H9 (cell line): ENCODE results near the gene OR5A2. TPM values are rescaled to one million over a fixed set of nuclear protein-coding genes. Genes with fewer than 3 reads are reported as not detected.

Experiments used
- DNase-seq: peaks from one replicate; pipeline ENCODE4 v3.0.0-alpha.2; 2017
- H2AFZ ChIP-seq: one replicate; pipeline ENCODE4 v1.6.1; 2013; ENCODE audit warnings: mild to moderate bottlenecking, low read length, control low read depth, moderate library complexity
- H2AK5ac ChIP-seq: 2 replicates; pipeline ENCODE4 v1.6.1; 2013; ENCODE audit warnings: low read length, control low read depth, mixed read lengths; ENCODE audit not compliant: insufficient read length
- H2BK120ac ChIP-seq: one replicate; pipeline ENCODE4 v1.6.1; 2013; ENCODE audit warnings: low read depth, mild to moderate bottlenecking, low read length, control low read depth, inconsistent platforms; ENCODE audit not compliant: poor library complexity, severe bottlenecking
- H2BK12ac ChIP-seq: 2 replicates; pipeline ENCODE4 v1.6.1; 2013; ENCODE audit warnings: low read length, control low read depth, mixed read lengths, low read depth; ENCODE audit not compliant: insufficient read length
- H2BK15ac ChIP-seq: 2 replicates; pipeline ENCODE4 v1.6.1; 2013; ENCODE audit warnings: low read depth, low read length, control low read depth
- H2BK20ac ChIP-seq: one replicate; pipeline ENCODE4 v1.6.1; 2013; ENCODE audit warnings: low read depth, mild to moderate bottlenecking, low read length, control low read depth, inconsistent platforms; ENCODE audit not compliant: poor library complexity, severe bottlenecking
- H2BK5ac ChIP-seq: 2 replicates; pipeline ENCODE4 v1.6.1; 2013; ENCODE audit warnings: low read length, control low read depth, mixed read lengths; ENCODE audit not compliant: insufficient read length
- H3K14ac ChIP-seq: 2 replicates; pipeline ENCODE4 v1.6.1; 2013; ENCODE audit warnings: low read length, control low read depth; ENCODE audit not compliant: insufficient read depth
- H3K18ac ChIP-seq: 2 replicates; pipeline ENCODE4 v1.6.1; 2013; ENCODE audit warnings: low read depth, mild to moderate bottlenecking, mixed read lengths, low read length, control low read depth; ENCODE audit not compliant: insufficient read length
- H3K23ac ChIP-seq: 2 replicates; pipeline ENCODE4 v1.6.1; 2013; ENCODE audit warnings: low read length, control low read depth, mixed read lengths, low read depth; ENCODE audit not compliant: insufficient read length
- H3K23me2 ChIP-seq: 2 replicates; pipeline ENCODE4 v1.6.1; 2013; ENCODE audit warnings: low read depth, mild to moderate bottlenecking, mixed read lengths, low read length, control low read depth; ENCODE audit not compliant: insufficient read length, poor library complexity, severe bottlenecking
- H3K27ac ChIP-seq: 2 replicates; pipeline ENCODE4 v1.5.1; 2013; ENCODE audit warnings: low read length, control low read depth, mixed read lengths, low read depth; ENCODE audit not compliant: insufficient read length
- H3K27me3 ChIP-seq: 2 replicates; pipeline ENCODE4 v1.6.1; 2013; ENCODE audit warnings: low read length, control low read depth, inconsistent platforms; ENCODE audit not compliant: insufficient read depth
- H3K4ac ChIP-seq: 2 replicates; pipeline ENCODE4 v1.6.1; 2013; ENCODE audit warnings: low read depth, mild to moderate bottlenecking, control low read depth, inconsistent platforms, low read length, moderate library complexity
- H3K4me1 ChIP-seq: 2 replicates; pipeline ENCODE4 v1.6.1; 2013; ENCODE audit warnings: low read length, control low read depth, inconsistent platforms; ENCODE audit not compliant: insufficient read depth
- H3K4me2 ChIP-seq: 2 replicates; pipeline ENCODE4 v1.6.1; 2013; ENCODE audit warnings: low read length, control low read depth, mixed read lengths; ENCODE audit not compliant: insufficient read length, insufficient read depth
- H3K56ac ChIP-seq: 2 replicates; pipeline ENCODE4 v1.6.1; 2013; ENCODE audit warnings: low read depth, mild to moderate bottlenecking, mixed read lengths, low read length, control low read depth; ENCODE audit not compliant: insufficient read length
- H3K79me1 ChIP-seq: 2 replicates; pipeline ENCODE4 v1.6.1; 2013; ENCODE audit warnings: low read depth, mild to moderate bottlenecking, moderate library complexity, low read length, control low read depth, inconsistent platforms; ENCODE audit not compliant: insufficient read depth, poor library complexity, severe bottlenecking
- H3K79me2 ChIP-seq: 2 replicates; pipeline ENCODE4 v1.6.1; 2013; ENCODE audit warnings: low read length, control low read depth, inconsistent platforms; ENCODE audit not compliant: insufficient read depth
- H3K9ac ChIP-seq: 2 replicates; pipeline ENCODE4 v1.6.1; 2013; ENCODE audit warnings: low read length, control low read depth, mixed read lengths; ENCODE audit not compliant: insufficient read length; ENCODE audit errors: extremely low read depth
- H3K9me3 ChIP-seq: one replicate; pipeline ENCODE4 v1.6.1; 2013; ENCODE audit warnings: low read depth, low read length, inconsistent platforms; ENCODE audit not compliant: control insufficient read depth
- H3T11ph ChIP-seq: one replicate; pipeline ENCODE4 v1.6.1; 2013; ENCODE audit warnings: mild to moderate bottlenecking, low read length, control low read depth, inconsistent platforms
- H4K20me1 ChIP-seq: one replicate; pipeline ENCODE4 v1.6.1; 2013; ENCODE audit not compliant: control insufficient read depth, insufficient read length, insufficient read depth
- H4K5ac ChIP-seq: 2 replicates; pipeline ENCODE4 v1.6.1; 2013; ENCODE audit warnings: low read depth, mild to moderate bottlenecking, mixed read lengths, low read length, control low read depth; ENCODE audit not compliant: insufficient read length
- H4K8ac ChIP-seq: replicated peaks from 2 replicates; pipeline ENCODE4 v1.6.1; 2013; ENCODE audit warnings: low read length, control low read depth, mixed read lengths, low read depth; ENCODE audit not compliant: insufficient read length
- H4K91ac ChIP-seq: 2 replicates; pipeline ENCODE4 v1.6.1; 2013; ENCODE audit warnings: low read depth, mild to moderate bottlenecking, moderate library complexity, mixed read lengths, low read length, control low read depth; ENCODE audit not compliant: insufficient read length
- H3K27ac Mint-ChIP-seq, 3 experiments: 2 replicates in 2 of 3; 3 replicates in 1 of 3; pipeline ENCODE4 v1.8.0; 2020 to 2021; ENCODE audit warnings: mixed read lengths in 3 of 3, mild to moderate bottlenecking in 1 of 3, moderate library complexity in 1 of 3
- H3K27me3 Mint-ChIP-seq: 2 replicates; pipeline ENCODE4 v1.8.0; 2021; ENCODE audit warnings: low read depth, mild to moderate bottlenecking, moderate library complexity, mixed read lengths
- H3K36me3 Mint-ChIP-seq, 3 experiments: 2 replicates in 2 of 3; 3 replicates in 1 of 3; pipeline ENCODE4 v1.8.0; 2020 to 2021; ENCODE audit warnings: low read depth in 3 of 3, mixed read lengths in 3 of 3; ENCODE audit not compliant: insufficient read depth in 1 of 3
- H3K4me1 Mint-ChIP-seq, 2 experiments: 2 replicates each; pipeline ENCODE4 v1.8.0; 2020; ENCODE audit warnings: mixed read lengths in 2 of 2
- H3K4me3 Mint-ChIP-seq, 2 experiments: 2 replicates in 1 of 2; 3 replicates in 1 of 2; pipeline ENCODE4 v1.8.0; 2020 to 2021; ENCODE audit warnings: mild to moderate bottlenecking in 2 of 2, mixed read lengths in 2 of 2, moderate library complexity in 1 of 2
- H3K9me3 Mint-ChIP-seq, 2 experiments: 2 replicates in 1 of 2; 3 replicates in 1 of 2; pipeline ENCODE4 v1.8.0; 2020; ENCODE audit warnings: mild to moderate bottlenecking in 2 of 2, mixed read lengths in 2 of 2, moderate library complexity in 1 of 2
- total RNA-seq: library from RNA; stranded (reverse); gene quantifications from 2 replicates; pipeline ENCODE4 v1.2.1, GENCODE V29; 2021
- TF ChIP-seq, protein P1 (sequence below): fragments of 200-600 bp; sonication (generic); conservative IDR thresholded peaks from 3 replicates; pipeline ENCODE4 v1.8.0; 2021; ENCODE audit warnings: antibody characterized with exemption, mild to moderate bottlenecking

The OR5A2 gene
- total RNA-seq, 1 experiment from 2014 or later: not detected

DNA sequence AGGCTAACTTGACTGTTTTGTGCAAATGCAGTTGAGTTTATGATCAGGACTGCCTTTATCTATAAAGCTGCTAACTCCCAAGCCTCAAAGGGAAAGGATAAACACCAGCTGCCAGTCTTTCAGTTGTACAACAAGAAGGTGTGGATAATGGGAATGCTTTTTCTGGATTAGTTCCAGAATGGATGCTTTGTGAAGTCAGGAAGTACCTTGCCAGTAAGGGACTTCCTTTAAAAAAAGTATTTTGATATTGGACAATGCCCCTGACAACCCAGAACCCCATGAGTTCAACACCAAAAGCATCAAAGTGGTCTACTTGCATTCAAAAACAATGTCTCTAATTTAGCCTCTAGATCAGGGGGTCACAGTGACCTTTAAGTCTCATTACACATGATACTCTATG is 32.0 kb downstream of the OR5A2 start:
- no peak overlapping the region for H3K56ac ChIP-seq
- no peak overlapping the region for H2BK120ac ChIP-seq
- no peak overlapping the region for H2BK15ac ChIP-seq
- Mint-ChIP-seq H3K9me3 (peaks cover 26 to 61% of the 10 kb centered on the region in 2 experiments), H3K36me3 (peaks cover 0 to 17% (median 1%) of the 10 kb centered on the region in 3 experiments; a peak in 3 of 7 replicates), H3K4me3 (no peak overlapping the region), H3K4me1 (no peaks in the 10 kb centered on the region), H3K27ac (no peak overlapping the region), H3K27me3 (peaks cover 3% of the 10 kb centered on the region; the same call in 1 of the 2 replicates)
- H2BK5ac ChIP-seq: no peak overlapping the region
- no peaks in the 10 kb centered on the region for H3K23me2 ChIP-seq
- no peak overlapping the region for H2BK20ac ChIP-seq
- no peaks in the 10 kb centered on the region for H4K20me1 ChIP-seq
- no peak overlapping the region for H2BK12ac ChIP-seq
- H3K4me2 ChIP-seq: no peak overlapping the region
- H4K8ac ChIP-seq: no peak overlapping the region
- no peak overlapping the region for H3K27ac ChIP-seq
- H3K18ac ChIP-seq: no peak overlapping the region
- no peak overlapping the region for H4K91ac ChIP-seq
- H3K9ac ChIP-seq: no peak overlapping the region
- H3T11ph ChIP-seq: no peak overlapping the region
- H3K23ac ChIP-seq: no peak overlapping the region
- no peaks in the 10 kb centered on the region for H3K79me2 ChIP-seq
- H3K79me1 ChIP-seq: no peaks in the 10 kb centered on the region
- TF ChIP-seq, protein P1, sequence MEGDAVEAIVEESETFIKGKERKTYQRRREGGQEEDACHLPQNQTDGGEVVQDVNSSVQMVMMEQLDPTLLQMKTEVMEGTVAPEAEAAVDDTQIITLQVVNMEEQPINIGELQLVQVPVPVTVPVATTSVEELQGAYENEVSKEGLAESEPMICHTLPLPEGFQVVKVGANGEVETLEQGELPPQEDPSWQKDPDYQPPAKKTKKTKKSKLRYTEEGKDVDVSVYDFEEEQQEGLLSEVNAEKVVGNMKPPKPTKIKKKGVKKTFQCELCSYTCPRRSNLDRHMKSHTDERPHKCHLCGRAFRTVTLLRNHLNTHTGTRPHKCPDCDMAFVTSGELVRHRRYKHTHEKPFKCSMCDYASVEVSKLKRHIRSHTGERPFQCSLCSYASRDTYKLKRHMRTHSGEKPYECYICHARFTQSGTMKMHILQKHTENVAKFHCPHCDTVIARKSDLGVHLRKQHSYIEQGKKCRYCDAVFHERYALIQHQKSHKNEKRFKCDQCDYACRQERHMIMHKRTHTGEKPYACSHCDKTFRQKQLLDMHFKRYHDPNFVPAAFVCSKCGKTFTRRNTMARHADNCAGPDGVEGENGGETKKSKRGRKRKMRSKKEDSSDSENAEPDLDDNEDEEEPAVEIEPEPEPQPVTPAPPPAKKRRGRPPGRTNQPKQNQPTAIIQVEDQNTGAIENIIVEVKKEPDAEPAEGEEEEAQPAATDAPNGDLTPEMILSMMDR: no peak
- no peak overlapping the region for H3K4ac ChIP-seq
- no peak for DNase-seq
- peaks cover 1% of the 10 kb centered on the region for H3K9me3 ChIP-seq
- H2AFZ ChIP-seq: no peak overlapping the region
- no peak overlapping the region for H4K5ac ChIP-seq
- H3K27me3 ChIP-seq: no peaks in the 10 kb centered on the region
- no peaks in the 10 kb centered on the region for H3K4me1 ChIP-seq
- H2AK5ac ChIP-seq: no peak overlapping the region
- no peak overlapping the region for H3K14ac ChIP-seq
